Gastroesophageal sphincter (tissue), 3 donors: ENCODE data around the gene NSMCE1.

Source experiments
- CTCF ChIP-seq, 4 experiments: fragments of 200-600 bp in 2 of 4; fragments of 450-650 bp in 2 of 4; sonication (generic) in 1 of 4; IDR thresholded peaks; one replicate each; pipeline ENCODE4 v1.5.1; 2017 to 2019; ENCODE audit warnings: antibody characterized with exemption in 4 of 4, mild to moderate bottlenecking in 2 of 4, moderate library complexity in 2 of 4
- EP300 ChIP-seq: sonication (generic); formaldehyde crosslinking; IDR thresholded peaks from one replicate; pipeline ENCODE4 v1.6.1; 2017; ENCODE audit warnings: antibody characterized with exemption, mild to moderate bottlenecking
- POLR2A ChIP-seq, 2 donors: fragments of 450-650 bp; IDR thresholded peaks; one replicate each; pipeline ENCODE4 v1.6.1; 2017; ENCODE audit warnings: antibody characterized with exemption in 2 of 2, mild to moderate bottlenecking in 2 of 2, moderate library complexity in 1 of 2

GRCh38 chr16:27214084-27214961 is 54.2 kb downstream of the NSMCE1 start:
- no peak for TF ChIP-seq POLR2A (IDR thresholded peaks at IDR 0.05)
- no peak for TF ChIP-seq CTCF (IDR thresholded peaks at IDR 0.05)
- TF ChIP-seq EP300: no peak
